GM12892 (cell line): ENCODE measurements around the gene TBCA.

Experiments
- POLR2A ChIP-seq: IDR thresholded peaks from 2 replicates; pipeline ENCODE4 v1.6.1; 2011; ENCODE audit warnings: low read depth, low read length, control low read depth
- TAF1 ChIP-seq: IDR thresholded peaks from 2 replicates; pipeline ENCODE4 v1.6.1; 2011; ENCODE audit warnings: low read depth, mild to moderate bottlenecking, control low read depth, low read length, borderline replicate concordance

DNA sequence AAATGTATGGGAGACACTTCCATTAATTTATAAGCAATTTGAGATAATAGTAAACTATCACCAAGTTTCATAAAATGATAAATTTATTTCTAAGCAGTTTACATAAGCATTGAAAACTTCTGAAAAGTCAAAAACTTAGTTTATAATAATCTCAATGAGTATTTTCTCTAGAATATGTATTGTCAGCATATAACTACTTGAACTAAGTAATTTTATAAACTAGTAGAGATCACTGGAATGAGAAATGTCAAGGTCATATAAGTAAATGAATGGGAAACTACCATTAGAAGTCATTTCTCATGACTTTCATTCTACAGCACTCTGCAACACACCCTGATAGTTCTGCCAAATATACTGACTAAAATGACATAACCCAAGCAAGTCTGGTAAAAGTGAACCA, 3.4 kb downstream of the TBCA start:
- no peak for TF ChIP-seq TAF1
- no peak for TF ChIP-seq POLR2A
